ENCODE results near the gene DTD2.

Gene DTD2

DNA sequence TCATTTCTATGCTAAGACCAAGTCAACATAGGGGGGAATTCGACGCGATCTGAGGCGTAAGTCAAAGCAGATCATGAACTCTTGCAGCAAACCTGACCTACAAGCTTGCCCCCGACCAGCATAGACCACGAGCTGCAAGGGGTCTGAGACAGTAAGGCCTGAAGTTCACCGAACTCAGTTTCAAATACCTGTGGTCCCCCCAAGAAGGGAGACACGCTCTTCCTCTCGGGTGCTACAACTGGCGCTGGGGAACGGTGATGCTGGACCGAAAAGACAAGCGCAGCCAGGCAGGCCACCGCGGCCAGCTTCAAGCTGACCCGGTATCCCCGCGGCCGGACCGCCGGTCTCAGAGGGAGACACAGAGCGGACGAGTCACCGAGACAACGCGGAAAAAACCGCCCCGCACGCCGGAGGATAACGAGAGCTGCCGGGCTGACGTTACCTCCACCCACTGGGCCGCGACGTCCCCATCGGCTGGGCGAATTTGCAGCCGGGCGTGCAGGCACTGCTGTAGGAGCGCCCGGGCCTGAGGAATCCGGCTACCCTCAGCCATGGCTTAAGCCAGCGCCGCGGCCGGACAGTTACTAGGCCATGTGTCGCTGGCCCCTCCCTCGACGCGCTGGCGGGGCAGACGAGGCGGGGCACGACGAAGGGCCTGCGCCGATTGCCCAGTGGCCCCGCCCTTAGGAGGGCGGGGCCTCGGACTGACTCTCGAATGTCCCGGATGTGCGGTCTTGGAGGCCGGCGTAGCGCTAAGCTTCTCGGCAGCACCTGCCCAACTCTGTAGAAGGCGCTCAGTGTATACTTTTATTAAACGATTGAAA, at the start of gene DTD2 (continued):
- TF ChIP-seq, protein P1, sequence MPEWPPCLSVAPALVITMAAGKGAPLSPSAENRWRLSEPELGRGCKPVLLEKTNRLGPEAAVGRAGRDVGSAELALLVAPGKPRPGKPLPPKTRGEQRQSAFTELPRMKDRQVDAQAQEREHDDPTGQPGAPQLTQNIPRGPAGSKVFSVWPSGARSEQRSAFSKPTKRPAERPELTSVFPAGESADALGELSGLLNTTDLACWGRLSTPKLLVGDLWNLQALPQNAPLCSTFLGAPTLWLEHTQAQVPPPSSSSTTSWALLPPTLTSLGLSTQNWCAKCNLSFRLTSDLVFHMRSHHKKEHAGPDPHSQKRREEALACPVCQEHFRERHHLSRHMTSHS (tag by site-specific recombination; IDR thresholded peaks at IDR 0.05), result no peak
- TF ChIP-seq FEZF1 (tag by site-specific recombination; IDR thresholded peaks at IDR 0.05) (no peak), ZNF529 (tag by site-specific recombination; IDR thresholded peaks at IDR 0.05; ENCODE audit: insufficient replicate concordance) (no peak), ZNF514 (tag by site-specific recombination; IDR thresholded peaks at IDR 0.05) (no peak), ZNF701 (tag by site-specific recombination; IDR thresholded peaks at IDR 0.05) (no peak), ZNF707 (tag by site-specific recombination; IDR thresholded peaks at IDR 0.05) (no peak), SP3 (tag by site-specific recombination; IDR thresholded peaks at IDR 0.05) (peak; percentile 87), ZNF133 (tag by site-specific recombination; IDR thresholded peaks at IDR 0.05) (no peak), ZNF10 (tag by site-specific recombination; IDR thresholded peaks at IDR 0.05) (no peak; the same call in 1 of the 2 replicates), ZNF354C (tag by site-specific recombination; IDR thresholded peaks at IDR 0.05; ENCODE audit: borderline replicate concordance, low read depth) (no peak), ZSCAN30 (tag by site-specific recombination; IDR thresholded peaks at IDR 0.05) (no peak), SP7 (tag by site-specific recombination; IDR thresholded peaks at IDR 0.05) (peak; percentile 72), ZNF654 (tag by site-specific recombination; IDR thresholded peaks at IDR 0.05; ENCODE audit: low read depth) (no peak), MZF1 (tag by site-specific recombination; IDR thresholded peaks at IDR 0.05; ENCODE audit: borderline replicate concordance) (no peak), GLI2 (tag by site-specific recombination; IDR thresholded peaks at IDR 0.05; ENCODE audit: borderline replicate concordance, low read depth) (no peak), ZNF830 (tag by site-specific recombination; IDR thresholded peaks at IDR 0.05; ENCODE audit: low read depth) (no peak), ZFP69B (tag by site-specific recombination; IDR thresholded peaks at IDR 0.05) (no peak)
- TF ChIP-seq, protein P2, sequence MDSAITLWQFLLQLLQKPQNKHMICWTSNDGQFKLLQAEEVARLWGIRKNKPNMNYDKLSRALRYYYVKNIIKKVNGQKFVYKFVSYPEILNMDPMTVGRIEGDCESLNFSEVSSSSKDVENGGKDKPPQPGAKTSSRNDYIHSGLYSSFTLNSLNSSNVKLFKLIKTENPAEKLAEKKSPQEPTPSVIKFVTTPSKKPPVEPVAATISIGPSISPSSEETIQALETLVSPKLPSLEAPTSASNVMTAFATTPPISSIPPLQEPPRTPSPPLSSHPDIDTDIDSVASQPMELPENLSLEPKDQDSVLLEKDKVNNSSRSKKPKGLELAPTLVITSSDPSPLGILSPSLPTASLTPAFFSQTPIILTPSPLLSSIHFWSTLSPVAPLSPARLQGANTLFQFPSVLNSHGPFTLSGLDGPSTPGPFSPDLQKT (IDR thresholded peaks at IDR 0.05; ENCODE audit: borderline replicate concordance, low read depth, low read length), result no peak
- TF ChIP-seq, protein P3, sequence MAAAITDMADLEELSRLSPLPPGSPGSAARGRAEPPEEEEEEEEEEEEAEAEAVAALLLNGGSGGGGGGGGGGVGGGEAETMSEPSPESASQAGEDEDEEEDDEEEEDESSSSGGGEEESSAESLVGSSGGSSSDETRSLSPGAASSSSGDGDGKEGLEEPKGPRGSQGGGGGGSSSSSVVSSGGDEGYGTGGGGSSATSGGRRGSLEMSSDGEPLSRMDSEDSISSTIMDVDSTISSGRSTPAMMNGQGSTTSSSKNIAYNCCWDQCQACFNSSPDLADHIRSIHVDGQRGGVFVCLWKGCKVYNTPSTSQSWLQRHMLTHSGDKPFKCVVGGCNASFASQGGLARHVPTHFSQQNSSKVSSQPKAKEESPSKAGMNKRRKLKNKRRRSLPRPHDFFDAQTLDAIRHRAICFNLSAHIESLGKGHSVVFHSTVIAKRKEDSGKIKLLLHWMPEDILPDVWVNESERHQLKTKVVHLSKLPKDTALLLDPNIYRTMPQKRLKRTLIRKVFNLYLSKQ (tag by site-specific recombination; IDR thresholded peaks at IDR 0.05; ENCODE audit: borderline replicate concordance), result no peak
- TF ChIP-seq, protein P4, sequence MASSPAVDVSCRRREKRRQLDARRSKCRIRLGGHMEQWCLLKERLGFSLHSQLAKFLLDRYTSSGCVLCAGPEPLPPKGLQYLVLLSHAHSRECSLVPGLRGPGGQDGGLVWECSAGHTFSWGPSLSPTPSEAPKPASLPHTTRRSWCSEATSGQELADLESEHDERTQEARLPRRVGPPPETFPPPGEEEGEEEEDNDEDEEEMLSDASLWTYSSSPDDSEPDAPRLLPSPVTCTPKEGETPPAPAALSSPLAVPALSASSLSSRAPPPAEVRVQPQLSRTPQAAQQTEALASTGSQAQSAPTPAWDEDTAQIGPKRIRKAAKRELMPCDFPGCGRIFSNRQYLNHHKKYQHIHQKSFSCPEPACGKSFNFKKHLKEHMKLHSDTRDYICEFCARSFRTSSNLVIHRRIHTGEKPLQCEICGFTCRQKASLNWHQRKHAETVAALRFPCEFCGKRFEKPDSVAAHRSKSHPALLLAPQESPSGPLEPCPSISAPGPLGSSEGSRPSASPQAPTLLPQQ (tag by site-specific recombination; IDR thresholded peaks at IDR 0.05), result peak; percentile 86; the same call in 1 of the 2 replicates
- TF ChIP-seq, protein P5, sequence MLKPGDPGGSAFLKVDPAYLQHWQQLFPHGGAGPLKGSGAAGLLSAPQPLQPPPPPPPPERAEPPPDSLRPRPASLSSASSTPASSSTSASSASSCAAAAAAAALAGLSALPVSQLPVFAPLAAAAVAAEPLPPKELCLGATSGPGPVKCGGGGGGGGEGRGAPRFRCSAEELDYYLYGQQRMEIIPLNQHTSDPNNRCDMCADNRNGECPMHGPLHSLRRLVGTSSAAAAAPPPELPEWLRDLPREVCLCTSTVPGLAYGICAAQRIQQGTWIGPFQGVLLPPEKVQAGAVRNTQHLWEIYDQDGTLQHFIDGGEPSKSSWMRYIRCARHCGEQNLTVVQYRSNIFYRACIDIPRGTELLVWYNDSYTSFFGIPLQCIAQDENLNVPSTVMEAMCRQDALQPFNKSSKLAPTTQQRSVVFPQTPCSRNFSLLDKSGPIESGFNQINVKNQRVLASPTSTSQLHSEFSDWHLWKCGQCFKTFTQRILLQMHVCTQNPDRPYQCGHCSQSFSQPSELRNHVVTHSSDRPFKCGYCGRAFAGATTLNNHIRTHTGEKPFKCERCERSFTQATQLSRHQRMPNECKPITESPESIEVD (tag by site-specific recombination; IDR thresholded peaks at IDR 0.05), result no peak
- TF ChIP-seq, protein P6, sequence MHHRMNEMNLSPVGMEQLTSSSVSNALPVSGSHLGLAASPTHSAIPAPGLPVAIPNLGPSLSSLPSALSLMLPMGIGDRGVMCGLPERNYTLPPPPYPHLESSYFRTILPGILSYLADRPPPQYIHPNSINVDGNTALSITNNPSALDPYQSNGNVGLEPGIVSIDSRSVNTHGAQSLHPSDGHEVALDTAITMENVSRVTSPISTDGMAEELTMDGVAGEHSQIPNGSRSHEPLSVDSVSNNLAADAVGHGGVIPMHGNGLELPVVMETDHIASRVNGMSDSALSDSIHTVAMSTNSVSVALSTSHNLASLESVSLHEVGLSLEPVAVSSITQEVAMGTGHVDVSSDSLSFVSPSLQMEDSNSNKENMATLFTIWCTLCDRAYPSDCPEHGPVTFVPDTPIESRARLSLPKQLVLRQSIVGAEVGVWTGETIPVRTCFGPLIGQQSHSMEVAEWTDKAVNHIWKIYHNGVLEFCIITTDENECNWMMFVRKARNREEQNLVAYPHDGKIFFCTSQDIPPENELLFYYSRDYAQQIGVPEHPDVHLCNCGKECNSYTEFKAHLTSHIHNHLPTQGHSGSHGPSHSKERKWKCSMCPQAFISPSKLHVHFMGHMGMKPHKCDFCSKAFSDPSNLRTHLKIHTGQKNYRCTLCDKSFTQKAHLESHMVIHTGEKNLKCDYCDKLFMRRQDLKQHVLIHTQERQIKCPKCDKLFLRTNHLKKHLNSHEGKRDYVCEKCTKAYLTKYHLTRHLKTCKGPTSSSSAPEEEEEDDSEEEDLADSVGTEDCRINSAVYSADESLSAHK (tag by site-specific recombination; IDR thresholded peaks at IDR 0.05), result no peak
- TF ChIP-seq, protein P7, sequence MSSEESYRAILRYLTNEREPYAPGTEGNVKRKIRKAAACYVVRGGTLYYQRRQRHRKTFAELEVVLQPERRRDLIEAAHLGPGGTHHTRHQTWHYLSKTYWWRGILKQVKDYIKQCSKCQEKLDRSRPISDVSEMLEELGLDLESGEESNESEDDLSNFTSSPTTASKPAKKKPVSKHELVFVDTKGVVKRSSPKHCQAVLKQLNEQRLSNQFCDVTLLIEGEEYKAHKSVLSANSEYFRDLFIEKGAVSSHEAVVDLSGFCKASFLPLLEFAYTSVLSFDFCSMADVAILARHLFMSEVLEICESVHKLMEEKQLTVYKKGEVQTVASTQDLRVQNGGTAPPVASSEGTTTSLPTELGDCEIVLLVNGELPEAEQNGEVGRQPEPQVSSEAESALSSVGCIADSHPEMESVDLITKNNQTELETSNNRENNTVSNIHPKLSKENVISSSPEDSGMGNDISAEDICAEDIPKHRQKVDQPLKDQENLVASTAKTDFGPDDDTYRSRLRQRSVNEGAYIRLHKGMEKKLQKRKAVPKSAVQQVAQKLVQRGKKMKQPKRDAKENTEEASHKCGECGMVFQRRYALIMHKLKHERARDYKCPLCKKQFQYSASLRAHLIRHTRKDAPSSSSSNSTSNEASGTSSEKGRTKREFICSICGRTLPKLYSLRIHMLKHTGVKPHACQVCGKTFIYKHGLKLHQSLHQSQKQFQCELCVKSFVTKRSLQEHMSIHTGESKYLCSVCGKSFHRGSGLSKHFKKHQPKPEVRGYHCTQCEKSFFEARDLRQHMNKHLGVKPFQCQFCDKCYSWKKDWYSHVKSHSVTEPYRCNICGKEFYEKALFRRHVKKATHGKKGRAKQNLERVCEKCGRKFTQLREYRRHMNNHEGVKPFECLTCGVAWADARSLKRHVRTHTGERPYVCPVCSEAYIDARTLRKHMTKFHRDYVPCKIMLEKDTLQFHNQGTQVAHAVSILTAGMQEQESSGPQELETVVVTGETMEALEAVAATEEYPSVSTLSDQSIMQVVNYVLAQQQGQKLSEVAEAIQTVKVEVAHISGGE (tag by site-specific recombination; conservative IDR thresholded peaks at IDR 0.05; ENCODE audit: low read depth), result no peak
- TF ChIP-seq, protein P8, sequence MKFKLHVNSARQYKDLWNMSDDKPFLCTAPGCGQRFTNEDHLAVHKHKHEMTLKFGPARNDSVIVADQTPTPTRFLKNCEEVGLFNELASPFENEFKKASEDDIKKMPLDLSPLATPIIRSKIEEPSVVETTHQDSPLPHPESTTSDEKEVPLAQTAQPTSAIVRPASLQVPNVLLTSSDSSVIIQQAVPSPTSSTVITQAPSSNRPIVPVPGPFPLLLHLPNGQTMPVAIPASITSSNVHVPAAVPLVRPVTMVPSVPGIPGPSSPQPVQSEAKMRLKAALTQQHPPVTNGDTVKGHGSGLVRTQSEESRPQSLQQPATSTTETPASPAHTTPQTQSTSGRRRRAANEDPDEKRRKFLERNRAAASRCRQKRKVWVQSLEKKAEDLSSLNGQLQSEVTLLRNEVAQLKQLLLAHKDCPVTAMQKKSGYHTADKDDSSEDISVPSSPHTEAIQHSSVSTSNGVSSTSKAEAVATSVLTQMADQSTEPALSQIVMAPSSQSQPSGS (tag by site-specific recombination; IDR thresholded peaks at IDR 0.05; ENCODE audit: low read depth), result no peak
